Sigmoid colon (tissue), 4 donors: ENCODE data around the gene SIGLEC8.

Experiments
- CTCF ChIP-seq, 4 experiments: fragments of 450-650 bp in 3 of 4; fragments of 200-600 bp in 1 of 4; IDR thresholded peaks; one replicate each; pipeline ENCODE4 v1.5.1; 2016 to 2019; ENCODE audit warnings: antibody characterized with exemption in 4 of 4, mild to moderate bottlenecking in 3 of 4, moderate library complexity in 2 of 4
- EP300 ChIP-seq, 4 donors: sonication (generic); formaldehyde crosslinking; IDR thresholded peaks; one replicate each; pipeline ENCODE4 v1.6.1; 2017; ENCODE audit warnings: antibody characterized with exemption in 4 of 4

GRCh38 chr19:51477344-51477743 lies 19.1 kb upstream of the SIGLEC8 start:
- TF ChIP-seq CTCF (IDR thresholded peaks at IDR 0.05) (no peak), EP300 (IDR thresholded peaks at IDR 0.05) (no peak)
